Neural progenitor cell (in vitro differentiated cells): ENCODE measurements around the gene TCFL5. TPM values are rescaled to one million over a fixed set of nuclear protein-coding genes. Genes with fewer than 3 reads are reported as not detected.

ENCODE experiments used
- DNase-seq: peaks from one replicate; pipeline ENCODE4 v3.0.0-alpha.2; 2016; ENCODE audit warnings: low spot score
- H2AFZ ChIP-seq: fragments of 200-600 bp; sonication (generic); replicated peaks from 2 replicates; pipeline ENCODE4 v1.6.1; 2016; ENCODE audit warnings: antibody characterized with exemption
- H3F3A ChIP-seq: fragments of 200-600 bp; sonication (generic); 2 replicates; pipeline ENCODE4 v1.6.1; 2016; ENCODE audit warnings: antibody characterized with exemption, low read depth
- H3K27ac ChIP-seq: fragments of 200-600 bp; sonication (generic); 2 replicates; pipeline ENCODE4 v1.5.1; 2016; ENCODE audit warnings: mild to moderate bottlenecking
- H3K27me3 ChIP-seq: fragments of 200-600 bp; sonication (generic); 2 replicates; pipeline ENCODE4 v1.6.1; 2016; ENCODE audit warnings: mild to moderate bottlenecking, moderate library complexity
- H3K36me3 ChIP-seq: fragments of 200-600 bp; sonication (generic); 2 replicates; pipeline ENCODE4 v1.5.1; 2016
- H3K4me1 ChIP-seq: fragments of 200-600 bp; sonication (generic); 2 replicates; pipeline ENCODE4 v1.6.1; 2016; ENCODE audit warnings: mixed run types
- H3K4me2 ChIP-seq: fragments of 200-600 bp; sonication (generic); 2 replicates; pipeline ENCODE4 v1.6.1; 2016
- H3K4me3 ChIP-seq: fragments of 200-600 bp; sonication (generic); 2 replicates; pipeline ENCODE4 v1.5.1; 2016
- H3K79me2 ChIP-seq: fragments of 200-600 bp; sonication (generic); 2 replicates; pipeline ENCODE4 v1.6.1; 2016; ENCODE audit warnings: low read depth
- H3K9ac ChIP-seq: fragments of 200-600 bp; sonication (generic); 2 replicates; pipeline ENCODE4 v1.6.1; 2016
- H3K9me3 ChIP-seq: fragments of 200-600 bp; sonication (generic); 2 replicates; pipeline ENCODE4 v1.5.1; 2016; ENCODE audit warnings: low read depth
- H4K20me1 ChIP-seq: fragments of 200-600 bp; sonication (generic); 2 replicates; pipeline ENCODE4 v1.6.1; 2016; ENCODE audit warnings: low read depth
- H3K27ac Mint-ChIP-seq: 3 replicates; pipeline ENCODE4 v1.8.0; 2021; ENCODE audit warnings: mixed read lengths
- H3K27me3 Mint-ChIP-seq: 2 replicates; pipeline ENCODE4 v1.8.0; 2022; ENCODE audit warnings: low read depth, mild to moderate bottlenecking, inconsistent platforms, moderate library complexity, mixed read lengths; ENCODE audit not compliant: insufficient read depth
- H3K36me3 Mint-ChIP-seq: 3 replicates; pipeline ENCODE4 v1.8.0; 2021; ENCODE audit warnings: mixed read lengths
- H3K4me1 Mint-ChIP-seq: 3 replicates; pipeline ENCODE4 v1.8.0; 2021; ENCODE audit warnings: mixed read lengths
- H3K4me3 Mint-ChIP-seq: 3 replicates; pipeline ENCODE4 v1.8.0; 2021; ENCODE audit warnings: mild to moderate bottlenecking, moderate library complexity, mixed read lengths
- H3K9me3 Mint-ChIP-seq: 3 replicates; pipeline ENCODE4 v1.8.0; 2020; ENCODE audit warnings: mixed read lengths
- CTCF ChIP-seq: fragments of 200-600 bp; sonication (generic); IDR thresholded peaks from 2 replicates; pipeline ENCODE4 v1.5.1; 2017; ENCODE audit warnings: antibody characterized with exemption, mild to moderate bottlenecking
- EZH2 ChIP-seq: fragments of 200-600 bp; sonication (generic); IDR thresholded peaks from 2 replicates; pipeline ENCODE4 v1.6.1; 2017; ENCODE audit warnings: antibody characterized with exemption, mild to moderate bottlenecking, moderate library complexity
- EZH2phosphoT487 ChIP-seq: fragments of 200-600 bp; sonication (generic); IDR thresholded peaks from 2 replicates; pipeline ENCODE4 v1.6.1; 2017; ENCODE audit warnings: antibody characterized with exemption
- total RNA-seq: library from RNA; depleted of rRNA; stranded (reverse); fragments of >200 nt; gene quantifications from 2 replicates; pipeline ENCODE4 v1.2.3, GENCODE V29; 2015; ENCODE audit warnings: low replicate concordance

TCFL5 gene
- total RNA-seq, 1 donor from 2014 or later: 36.3 TPM

GRCh38 chr20:62826646-62827310 lies 34.8 kb downstream of the TCFL5 start:
- Histone ChIP-seq H3K4me3 (no peak overlapping the region), H3K4me2 (no peak overlapping the region), H3K27ac (no peak overlapping the region), H3K36me3 (no peaks in the 10 kb centered on the region), H3F3A (peaks cover 12% of the 10 kb centered on the region), H3K79me2 (no peaks in the 10 kb centered on the region), H3K4me1 (peaks cover 16% of the 10 kb centered on the region), H3K9me3 (no peaks in the 10 kb centered on the region), H4K20me1 (peaks cover 11% of the 10 kb centered on the region), H3K9ac (no peak overlapping the region), H2AFZ (no peak overlapping the region), H3K27me3 (no peaks in the 10 kb centered on the region)
- Mint-ChIP-seq H3K36me3 (no peaks in the 10 kb centered on the region), H3K27me3 (no peaks in the 10 kb centered on the region), H3K9me3 (no peaks in the 10 kb centered on the region), H3K4me3 (no peak overlapping the region), H3K27ac (no peak overlapping the region), H3K4me1 (peaks cover 17% of the 10 kb centered on the region)
- no peak for DNase-seq
- TF ChIP-seq CTCF (no peak), EZH2phosphoT487 (no peak), EZH2 (no peak)

DNA sequence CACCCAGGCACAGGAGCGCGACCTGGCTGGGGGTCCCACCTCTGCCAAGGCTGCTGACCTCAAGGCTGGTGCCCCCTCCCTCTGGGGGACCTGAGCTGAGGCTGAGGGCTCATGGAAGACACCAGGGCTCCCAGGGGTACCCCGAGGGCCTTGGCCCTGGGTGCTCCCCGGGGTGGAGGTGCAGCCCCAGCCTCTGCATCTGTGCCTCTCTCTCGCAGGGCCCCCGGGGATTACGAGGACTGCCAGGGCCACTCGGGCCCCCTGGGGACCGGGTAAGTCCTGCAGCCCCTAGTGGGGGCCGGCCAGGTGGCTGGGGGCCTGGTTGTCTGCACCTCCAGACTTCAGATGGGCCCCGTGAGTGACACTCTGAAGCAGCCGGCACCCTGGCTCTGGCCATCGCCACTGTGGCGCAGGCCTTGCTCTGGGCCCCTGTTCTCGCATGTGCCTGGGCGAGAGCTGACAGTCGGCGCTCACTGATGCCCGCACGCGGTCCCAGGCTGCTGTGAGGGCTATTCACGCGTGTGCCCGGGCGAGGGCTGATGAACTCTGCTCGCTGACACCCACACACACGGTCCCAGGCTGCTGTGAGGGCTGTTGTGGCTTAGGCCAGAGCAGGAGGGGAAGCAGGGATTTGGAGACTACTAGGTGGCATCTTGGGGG lies 35.5 kb downstream of the TCFL5 start:
- Histone ChIP-seq H3K9me3 (no peaks in the 10 kb centered on the region), H3F3A (peaks cover 7% of the 10 kb centered on the region), H3K4me3 (no peak overlapping the region), H3K36me3 (no peaks in the 10 kb centered on the region), H2AFZ (no peak overlapping the region), H3K27me3 (no peaks in the 10 kb centered on the region), H3K4me2 (no peak overlapping the region), H4K20me1 (peaks cover 11% of the 10 kb centered on the region), H3K79me2 (no peaks in the 10 kb centered on the region), H3K9ac (no peak overlapping the region), H3K27ac (no peak overlapping the region), H3K4me1 (peaks cover 16% of the 10 kb centered on the region)
- H3K9me3 Mint-ChIP-seq: no peaks in the 10 kb centered on the region
- H3K27me3 Mint-ChIP-seq: no peaks in the 10 kb centered on the region
- peaks cover 12% of the 10 kb centered on the region for H3K4me1 Mint-ChIP-seq
- H3K4me3 Mint-ChIP-seq: no peak overlapping the region
- H3K36me3 Mint-ChIP-seq: no peaks in the 10 kb centered on the region
- TF ChIP-seq EZH2phosphoT487 (no peak), CTCF (no peak), EZH2 (no peak)
- DNase-seq: no peak
- no peak overlapping the region for H3K27ac Mint-ChIP-seq

DNA sequence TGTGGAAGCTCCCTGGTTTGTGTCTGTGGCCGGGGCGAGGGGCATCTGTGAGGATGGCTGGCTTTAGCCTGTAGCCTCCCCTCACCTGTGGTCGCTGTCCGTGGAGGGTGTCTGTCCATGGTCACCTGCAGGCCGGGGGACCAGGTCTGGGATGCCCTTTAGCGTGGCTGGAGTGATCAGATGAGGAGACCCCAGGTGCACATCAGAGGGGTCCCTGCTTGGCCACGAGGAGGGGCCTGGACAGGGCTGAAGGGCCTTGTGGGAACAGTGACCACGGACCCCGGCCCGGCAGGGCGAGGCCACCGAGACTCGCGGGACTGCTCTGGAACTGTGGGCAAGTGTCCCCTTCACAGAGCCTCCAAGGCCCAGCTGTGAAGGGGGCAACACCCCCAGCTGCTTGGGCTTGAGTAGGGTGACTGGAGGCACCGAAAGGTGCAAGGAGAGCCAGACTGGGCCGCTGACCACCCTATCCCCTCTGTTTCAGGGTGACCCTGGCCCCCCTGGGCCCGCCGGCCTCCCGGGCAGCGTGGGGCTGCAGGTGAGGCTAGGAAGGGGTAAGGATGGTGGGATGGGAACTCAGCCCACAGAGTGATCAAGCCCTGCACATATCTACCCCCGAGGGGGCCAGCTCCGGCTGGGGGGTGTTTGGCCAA lies 36.2 kb downstream of the TCFL5 start:
- Mint-ChIP-seq H3K4me1 (peaks cover 12% of the 10 kb centered on the region), H3K27ac (no peak overlapping the region), H3K36me3 (no peaks in the 10 kb centered on the region), H3K4me3 (no peak overlapping the region), H3K9me3 (no peaks in the 10 kb centered on the region), H3K27me3 (no peaks in the 10 kb centered on the region)
- H4K20me1 ChIP-seq: peaks cover 11% of the 10 kb centered on the region
- TF ChIP-seq EZH2 (no peak), EZH2phosphoT487 (no peak), CTCF (no peak)
- H3K79me2 ChIP-seq: no peaks in the 10 kb centered on the region
- no peaks in the 10 kb centered on the region for H3K36me3 ChIP-seq
- H3K9ac ChIP-seq: no peak overlapping the region
- no peak overlapping the region for H2AFZ ChIP-seq
- no peak overlapping the region for H3K4me3 ChIP-seq
- H3K4me1 ChIP-seq: peaks cover 16% of the 10 kb centered on the region
- no peaks in the 10 kb centered on the region for H3K27me3 ChIP-seq
- H3K9me3 ChIP-seq: no peaks in the 10 kb centered on the region
- peak overlapping the region; percentile 44 for H3K4me2 ChIP-seq
- no peak for DNase-seq
- H3F3A ChIP-seq: peaks cover 7% of the 10 kb centered on the region
- no peak overlapping the region for H3K27ac ChIP-seq
